Activated T-helper 2 cell treated with anti-CD3 and anti-CD28 coated beads, Interferon-gamma antibody, Interleukin-2, Interleukin-4, amounts not matched to agents 10 μg/mL and 5 μg/mL and 100 μg/mL, durations not matched to agents 14 hours and 24 hours and 36 hours (primary cell): ENCODE data around the gene KBTBD13. TPM values are rescaled to one million over a fixed set of nuclear protein-coding genes. Genes with fewer than 3 reads are reported as not detected.

Source experiments
- DNase-seq: peaks from one replicate; pipeline ENCODE4 v3.0.0; 2021; ENCODE audit warnings: low spot score
- H3K27ac Mint-ChIP-seq: one replicate; pipeline ENCODE4 v1.8.0; 2021; ENCODE audit warnings: mixed read lengths
- H3K27me3 Mint-ChIP-seq: one replicate; pipeline ENCODE4 v1.8.0; 2021; ENCODE audit warnings: low read depth, mixed read lengths
- H3K36me3 Mint-ChIP-seq: one replicate; pipeline ENCODE4 v1.8.0; 2021; ENCODE audit warnings: low read depth, mixed read lengths
- H3K4me1 Mint-ChIP-seq: one replicate; pipeline ENCODE4 v1.8.0; 2021; ENCODE audit warnings: low read depth, mixed read lengths
- H3K4me3 Mint-ChIP-seq: one replicate; pipeline ENCODE4 v1.8.0; 2021; ENCODE audit warnings: low read depth, mild to moderate bottlenecking, moderate library complexity, mixed read lengths
- H3K9me3 Mint-ChIP-seq: one replicate; pipeline ENCODE4 v1.8.0; 2021; ENCODE audit warnings: mixed read lengths
- intact Hi-C: fragments of 100-400 bp; cut with micrococcal nuclease; formaldehyde crosslinking; loops from one replicate; pipeline ENCODE4 v1.15.1; 2023
- total RNA-seq: library from RNA; stranded (reverse); gene quantifications from 2 replicates; pipeline ENCODE4 v1.2.3, GENCODE V29; 2022

Gene KBTBD13
- total RNA-seq, 1 donor from 2014 or later = not detected

GRCh38 chr15:65100442-65100841 lies 23.9 kb downstream of the KBTBD13 start:
- intact Hi-C loops = no loop called here
- no peaks in the 10 kb centered on the region for H3K27me3 Mint-ChIP-seq
- H3K27ac Mint-ChIP-seq = no peak overlapping the region
- no peaks in the 10 kb centered on the region for H3K9me3 Mint-ChIP-seq
- DNase-seq = no peak
- peaks cover 27% of the 10 kb centered on the region for H3K36me3 Mint-ChIP-seq
- no peak overlapping the region for H3K4me3 Mint-ChIP-seq
- no peaks in the 10 kb centered on the region for H3K4me1 Mint-ChIP-seq

DNA sequence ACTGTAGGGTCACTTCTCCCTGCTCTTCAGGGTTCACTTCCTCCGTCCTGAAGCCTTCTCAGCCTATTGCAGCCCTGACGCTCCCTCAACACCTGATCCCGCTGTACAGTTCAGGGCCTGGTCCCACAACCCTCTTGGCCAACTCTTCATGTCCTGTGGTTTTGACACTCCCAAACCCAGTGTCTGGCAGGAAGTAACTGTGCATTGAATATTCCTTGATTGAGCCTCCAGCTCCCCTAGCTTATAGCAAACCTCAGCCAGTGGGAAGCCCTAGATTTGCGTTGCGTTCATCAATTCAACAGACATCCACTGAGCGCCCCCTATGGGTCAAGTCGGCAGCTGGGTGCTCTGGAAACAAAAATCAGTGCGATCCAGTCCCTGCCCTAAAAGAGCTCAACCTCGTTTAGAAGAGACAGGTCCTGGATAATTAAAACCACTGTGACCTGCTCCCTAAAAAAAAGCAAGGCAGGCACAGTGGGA lies 24.9 kb downstream of the KBTBD13 start:
- Mint-ChIP-seq H3K9me3 (no peaks in the 10 kb centered on the region), H3K27ac (no peak overlapping the region), H3K4me3 (no peak overlapping the region), H3K36me3 (peaks cover 36% of the 10 kb centered on the region), H3K4me1 (peaks cover 5% of the 10 kb centered on the region), H3K27me3 (no peaks in the 10 kb centered on the region)
- intact Hi-C loops = loop anchor here (1.0 kb wide), 1 partner anchor 46 kb away; no protein-coding TSS in a partner anchor
- DNase-seq = peak; percentile 35

DNA sequence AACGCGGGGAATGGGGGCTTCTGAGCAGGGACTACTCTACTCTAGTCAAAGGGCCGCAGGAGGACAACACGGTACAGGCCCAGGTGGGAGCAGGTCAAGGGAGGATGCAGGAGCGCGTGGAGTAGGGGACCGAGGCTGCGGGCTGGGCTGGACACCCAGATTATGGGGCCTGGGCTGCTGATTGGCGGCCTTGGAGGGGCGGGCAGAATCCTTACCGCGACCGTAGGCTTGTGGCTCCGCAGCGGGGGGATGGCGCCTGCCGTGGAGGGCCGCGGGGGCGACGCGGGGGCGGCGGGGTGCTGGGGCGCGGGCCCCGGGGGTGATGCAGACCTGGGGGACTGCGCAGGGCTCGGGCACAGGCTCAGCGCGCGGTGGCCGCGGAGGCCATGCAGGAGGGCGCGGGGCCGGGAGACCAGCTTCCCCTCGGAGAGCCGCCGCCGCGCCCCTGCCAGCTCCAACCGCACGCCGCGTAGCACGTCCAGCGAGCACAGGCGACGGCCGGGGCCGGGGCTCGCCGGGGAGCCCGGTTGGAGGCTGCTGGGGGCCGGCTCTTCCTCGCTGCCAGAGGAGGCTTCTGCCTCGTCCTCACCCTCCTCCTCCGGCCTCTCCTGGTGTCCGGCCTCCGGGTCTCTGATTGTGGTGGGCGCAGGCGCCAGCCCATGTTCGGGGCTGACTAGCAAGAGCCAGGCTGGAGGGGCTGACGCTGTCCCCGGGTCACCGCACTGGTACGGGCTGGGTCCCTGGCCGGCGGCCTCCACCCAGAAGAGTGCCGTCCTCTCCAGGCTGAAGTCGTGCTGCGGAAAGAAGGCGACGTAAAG lies 25.6 kb downstream of the KBTBD13 start:
- intact Hi-C loops = loop anchor here (1.0 kb wide), 1 partner anchor 47 kb away; no protein-coding TSS in a partner anchor
- Mint-ChIP-seq H3K27ac (no peak overlapping the region), H3K4me1 (peaks cover 5% of the 10 kb centered on the region), H3K9me3 (no peaks in the 10 kb centered on the region), H3K27me3 (no peaks in the 10 kb centered on the region), H3K36me3 (peaks cover 36% of the 10 kb centered on the region), H3K4me3 (no peak overlapping the region)
- DNase-seq = no peak

- DNase-seq = no peak
- Mint-ChIP-seq H3K4me1 (peaks cover 5% of the 10 kb centered on the region), H3K4me3 (no peak overlapping the region), H3K9me3 (no peaks in the 10 kb centered on the region), H3K36me3 (peaks cover 38% of the 10 kb centered on the region), H3K27me3 (no peaks in the 10 kb centered on the region), H3K27ac (no peak overlapping the region)
- intact Hi-C loops = no loop called here
Measured at GRCh38 chr15:65102912-65103311, 26.4 kb downstream of the KBTBD13 start.

- H3K4me3 Mint-ChIP-seq = no peak overlapping the region
- H3K4me1 Mint-ChIP-seq = peaks cover 5% of the 10 kb centered on the region
- no peaks in the 10 kb centered on the region for H3K27me3 Mint-ChIP-seq
- H3K36me3 Mint-ChIP-seq = peaks cover 28% of the 10 kb centered on the region
- no peaks in the 10 kb centered on the region for H3K9me3 Mint-ChIP-seq
- no peak overlapping the region for H3K27ac Mint-ChIP-seq
- no peak for DNase-seq
- intact Hi-C loops = no loop called here
Measured at GRCh38 chr15:65105038-65105437, 28.5 kb downstream of the KBTBD13 start.

- intact Hi-C loops = no loop called here
- no peak for DNase-seq
- Mint-ChIP-seq H3K9me3 (no peaks in the 10 kb centered on the region), H3K27me3 (no peaks in the 10 kb centered on the region), H3K4me3 (no peak overlapping the region), H3K36me3 (peaks cover 27% of the 10 kb centered on the region), H3K27ac (no peak overlapping the region), H3K4me1 (peaks cover 5% of the 10 kb centered on the region)
Measured at GRCh38 chr15:65106011-65106590, 29.6 kb downstream of the KBTBD13 start.

DNA sequence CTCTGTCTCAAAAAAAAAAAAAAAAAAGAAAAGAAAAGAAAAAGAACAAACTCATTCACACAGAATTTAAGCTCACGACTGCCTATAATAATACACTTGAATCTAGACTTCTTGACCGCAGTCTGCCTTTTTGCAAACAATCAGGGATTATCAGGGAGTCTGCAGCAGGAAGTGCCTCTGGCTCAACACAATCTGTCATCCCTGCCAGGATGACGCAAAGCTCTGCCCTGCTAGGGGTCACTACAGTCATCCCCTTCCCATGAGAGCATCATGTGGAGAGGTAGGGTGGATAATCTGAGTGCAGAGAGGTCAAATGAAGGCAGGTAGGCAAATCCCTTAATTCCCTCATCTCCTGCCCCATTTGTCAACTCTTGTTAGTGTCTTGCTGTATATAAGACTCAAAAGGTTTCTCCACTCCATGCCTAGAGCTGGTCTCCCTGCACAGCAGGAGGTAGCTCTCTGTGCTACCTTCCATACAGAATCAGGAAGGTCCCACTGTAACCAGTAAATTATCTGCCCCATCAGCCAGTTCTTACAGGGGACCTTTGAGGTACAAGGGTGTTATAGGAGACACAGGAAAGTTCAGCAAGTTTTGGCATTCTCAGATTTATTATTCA lies 34.2 kb downstream of the KBTBD13 start:
- no peak for DNase-seq
- H3K4me1 Mint-ChIP-seq = peaks cover 5% of the 10 kb centered on the region
- no peak overlapping the region for H3K27ac Mint-ChIP-seq
- no peaks in the 10 kb centered on the region for H3K9me3 Mint-ChIP-seq
- H3K4me3 Mint-ChIP-seq = no peak overlapping the region
- intact Hi-C loops = no loop called here
- peaks cover 40% of the 10 kb centered on the region for H3K36me3 Mint-ChIP-seq
- H3K27me3 Mint-ChIP-seq = no peaks in the 10 kb centered on the region

DNA sequence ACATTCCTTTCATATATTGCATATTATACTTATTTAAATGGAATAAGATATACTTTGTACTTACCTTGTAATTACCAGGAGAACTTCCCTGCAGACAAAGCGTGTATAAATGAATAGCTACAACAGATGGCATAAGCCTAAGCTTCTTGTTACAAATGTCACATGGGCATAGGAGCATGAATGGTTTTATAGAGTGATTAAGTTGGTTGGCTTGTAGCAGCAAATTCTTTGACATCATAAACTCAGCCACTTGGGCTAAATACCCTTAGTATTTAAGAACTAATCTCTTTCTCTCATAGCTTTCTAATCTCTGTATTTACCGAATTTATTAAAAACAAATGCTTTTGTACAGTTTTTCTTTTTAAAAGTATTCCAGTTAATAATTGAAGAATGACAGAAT lies 38.5 kb downstream of the KBTBD13 start, which contains the start of gene UBAP1L:
TSS of gene UBAP1L (minus strand) at position 115 of the 400 bp plus-strand sequence. CDS start 8,985 bp downstream, outside the sequence.
- Mint-ChIP-seq H3K4me3 (no peak within 1 kb of the TSS), H3K27ac (no peak within 1 kb of the TSS), H3K36me3 (peaks cover 60% of the 10 kb centered on the region), H3K27me3 (no peaks in the 10 kb centered on the region), H3K4me1 (no peaks in the 10 kb centered on the region), H3K9me3 (no peaks in the 10 kb centered on the region)
- DNase-seq = no peak
- intact Hi-C loops = no loop called here

DNA sequence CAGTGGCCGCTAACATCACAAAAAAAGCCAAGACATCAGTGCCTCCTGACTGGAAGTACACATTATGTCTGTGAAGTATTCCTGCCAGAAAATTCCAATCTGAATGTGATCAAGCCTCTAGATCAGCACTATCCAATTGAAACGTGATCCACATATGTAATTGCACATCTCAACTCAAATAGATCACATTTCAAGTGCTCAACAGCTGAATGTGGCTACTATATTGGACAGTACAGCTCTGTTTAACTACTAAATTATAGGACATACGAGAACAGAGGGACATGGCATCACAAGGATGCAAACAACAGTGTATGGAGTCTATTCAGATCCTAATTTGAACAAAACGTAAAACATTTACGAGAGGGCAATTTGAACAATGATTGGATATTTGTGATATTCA lies 39.0 kb downstream of the KBTBD13 start:
- peaks cover 60% of the 10 kb centered on the region for H3K36me3 Mint-ChIP-seq

More for the DNA sequence above, 39.0 kb downstream of the KBTBD13 start:
- Mint-ChIP-seq H3K27me3 (no peaks in the 10 kb centered on the region), H3K4me1 (no peaks in the 10 kb centered on the region), H3K9me3 (no peaks in the 10 kb centered on the region), H3K27ac (no peak overlapping the region), H3K4me3 (no peak overlapping the region)
- no peak for DNase-seq
- intact Hi-C loops = no loop called here

Other genes with a start within 250 kb of the KBTBD13 start
- 15.3 and 17.0 TPM in 2 replicates for gene PLEKHO2, start 234.8 kb upstream of the KBTBD13 start, total RNA-seq
- 2.2 and 2.5 TPM in 2 replicates for gene ANKDD1A, start 164.8 kb upstream of the KBTBD13 start, total RNA-seq
- gene SPG21, start 86.8 kb upstream of the KBTBD13 start, total RNA-seq = 61.4 and 63.1 TPM in 2 replicates
- 22.7 and 23.4 TPM in 2 replicates for gene MTFMT, start 47.1 kb upstream of the KBTBD13 start, total RNA-seq
- not detected in 2 replicates for gene SLC51B, start 31.4 kb upstream of the KBTBD13 start, total RNA-seq
- not detected in 2 replicates for gene RASL12, start 8.8 kb upstream of the KBTBD13 start, total RNA-seq
- 6.0 and 6.3 TPM in 2 replicates for gene UBAP1L, start 38.5 kb downstream of the KBTBD13 start, total RNA-seq
- 51.9 and 68.4 TPM in 2 replicates for gene PDCD7, start 57.1 kb downstream of the KBTBD13 start, total RNA-seq
- gene CLPX, start 108.6 kb downstream of the KBTBD13 start, total RNA-seq = 53.5 and 59.2 TPM in 2 replicates
- gene CILP, start 134.7 kb downstream of the KBTBD13 start, total RNA-seq = 0.05 TPM in 1 of 2 replicates, not detected in the other
- 11.0 and 11.5 TPM in 2 replicates for gene PARP16, start 210.1 kb downstream of the KBTBD13 start, total RNA-seq
- not detected in 2 replicates for gene RNU5A-1, start 219.3 kb downstream of the KBTBD13 start, total RNA-seq
- gene RNU5B-1, start 227.9 kb downstream of the KBTBD13 start, total RNA-seq = not detected in 2 replicates